OCI-LY1 (cell line): ENCODE results near the gene NLE1.

Experiments used
- H2AFZ ChIP-seq: fragments of 200-600 bp; sonication (generic), shearing (Covaris generic); 2 replicates; pipeline ENCODE4 v1.6.0; 2014; ENCODE audit warnings: antibody characterized with exemption, mild to moderate bottlenecking, low read length
- H3F3A ChIP-seq: fragments of 200-600 bp; sonication (generic), shearing (Covaris generic); 2 replicates; pipeline ENCODE4 v1.6.0; 2014; ENCODE audit warnings: mild to moderate bottlenecking, antibody characterized with exemption, low read length, moderate library complexity; ENCODE audit not compliant: insufficient read depth
- H3K27ac ChIP-seq: fragments of 200-600 bp; sonication (generic); 2 replicates; pipeline ENCODE4 v1.5.1; 2014; ENCODE audit warnings: low read length, mixed run types, mild to moderate bottlenecking, low read depth; ENCODE audit not compliant: poor library complexity, severe bottlenecking
- H3K27me3 ChIP-seq: fragments of 200-600 bp; sonication (generic); 2 replicates; pipeline ENCODE4 v1.6.0; 2014; ENCODE audit warnings: antibody characterized with exemption, mild to moderate bottlenecking, low read length, moderate library complexity; ENCODE audit not compliant: insufficient read depth
- H3K36me3 ChIP-seq: fragments of 200-600 bp; sonication (generic); 2 replicates; pipeline ENCODE4 v1.6.1; 2014; ENCODE audit warnings: mild to moderate bottlenecking, antibody characterized with exemption, low read length, moderate library complexity, mixed read lengths; ENCODE audit not compliant: insufficient read depth
- H3K4me1 ChIP-seq: fragments of 200-600 bp; sonication (generic); 2 replicates; pipeline ENCODE4 v1.5.1; 2014; ENCODE audit warnings: mild to moderate bottlenecking, low read length, moderate library complexity; ENCODE audit not compliant: insufficient read depth, severe bottlenecking
- H3K4me2 ChIP-seq: fragments of 200-600 bp; sonication (generic), shearing (Covaris generic); 2 replicates; pipeline ENCODE4 v1.6.1; 2014; ENCODE audit warnings: low read length
- H3K4me3 ChIP-seq: fragments of 200-600 bp; sonication (generic); 2 replicates; pipeline ENCODE4 v1.5.1; 2014; ENCODE audit warnings: low read length, low read depth, mild to moderate bottlenecking, mixed read lengths; ENCODE audit not compliant: poor library complexity, severe bottlenecking
- H3K79me2 ChIP-seq: fragments of 200-600 bp; shearing (Covaris generic); 2 replicates; pipeline ENCODE4 v1.6.1; 2016; ENCODE audit warnings: mixed run types, low read length, mixed read lengths; ENCODE audit not compliant: insufficient read depth
- H3K9ac ChIP-seq: fragments of 200-600 bp; sonication (generic), shearing (Covaris generic); 2 replicates; pipeline ENCODE4 v1.6.1; 2014; ENCODE audit warnings: mild to moderate bottlenecking, low read length, mixed read lengths
- H3K9me2 ChIP-seq: fragments of 200-600 bp; sonication (generic), shearing (Covaris generic); 2 replicates; pipeline ENCODE4 v1.6.1; 2014; ENCODE audit warnings: low read depth, mild to moderate bottlenecking, low read length, mixed read lengths
- H3K9me3 ChIP-seq: fragments of 200-600 bp; shearing (Covaris generic); 2 replicates; pipeline ENCODE4 v1.6.1; 2014; ENCODE audit warnings: low read length, mixed read lengths
- H4K20me1 ChIP-seq: fragments of 200-600 bp; sonication (generic), shearing (Covaris generic); 2 replicates; pipeline ENCODE4 v1.6.0; 2016; ENCODE audit warnings: mild to moderate bottlenecking, low read length; ENCODE audit not compliant: insufficient read depth
- EZH2 ChIP-seq: fragments of 200-600 bp; sonication (generic), shearing (Covaris generic); IDR thresholded peaks from 2 replicates; pipeline ENCODE4 v1.8.0; 2017; ENCODE audit warnings: borderline replicate concordance, mixed run types, mild to moderate bottlenecking, antibody characterized with exemption, low read length, moderate library complexity, mixed read lengths
- TF ChIP-seq, protein P1 (sequence below): fragments of 200-600 bp; sonication (generic), shearing (Covaris generic); IDR thresholded peaks from 2 replicates; pipeline ENCODE4 v1.5.1; 2017; ENCODE audit warnings: mild to moderate bottlenecking, antibody characterized with exemption, low read length, moderate library complexity, mixed read lengths

Gene NLE1

GRCh38 chr17:35083071-35083470 is 59.0 kb downstream of the NLE1 start:
- no peaks in the 10 kb centered on the region for H4K20me1 ChIP-seq
- no peak overlapping the region for H3K4me3 ChIP-seq
- no peaks in the 10 kb centered on the region for H3K27me3 ChIP-seq
- no peak for TF ChIP-seq EZH2
- TF ChIP-seq, protein P1, sequence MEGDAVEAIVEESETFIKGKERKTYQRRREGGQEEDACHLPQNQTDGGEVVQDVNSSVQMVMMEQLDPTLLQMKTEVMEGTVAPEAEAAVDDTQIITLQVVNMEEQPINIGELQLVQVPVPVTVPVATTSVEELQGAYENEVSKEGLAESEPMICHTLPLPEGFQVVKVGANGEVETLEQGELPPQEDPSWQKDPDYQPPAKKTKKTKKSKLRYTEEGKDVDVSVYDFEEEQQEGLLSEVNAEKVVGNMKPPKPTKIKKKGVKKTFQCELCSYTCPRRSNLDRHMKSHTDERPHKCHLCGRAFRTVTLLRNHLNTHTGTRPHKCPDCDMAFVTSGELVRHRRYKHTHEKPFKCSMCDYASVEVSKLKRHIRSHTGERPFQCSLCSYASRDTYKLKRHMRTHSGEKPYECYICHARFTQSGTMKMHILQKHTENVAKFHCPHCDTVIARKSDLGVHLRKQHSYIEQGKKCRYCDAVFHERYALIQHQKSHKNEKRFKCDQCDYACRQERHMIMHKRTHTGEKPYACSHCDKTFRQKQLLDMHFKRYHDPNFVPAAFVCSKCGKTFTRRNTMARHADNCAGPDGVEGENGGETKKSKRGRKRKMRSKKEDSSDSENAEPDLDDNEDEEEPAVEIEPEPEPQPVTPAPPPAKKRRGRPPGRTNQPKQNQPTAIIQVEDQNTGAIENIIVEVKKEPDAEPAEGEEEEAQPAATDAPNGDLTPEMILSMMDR: no peak
- H3K9me3 ChIP-seq: no peaks in the 10 kb centered on the region
- H3K9ac ChIP-seq: no peak overlapping the region
- peaks cover 9% of the 10 kb centered on the region for H3K4me1 ChIP-seq
- no peaks in the 10 kb centered on the region for H3K36me3 ChIP-seq
- H3K79me2 ChIP-seq: no peaks in the 10 kb centered on the region
- H3K4me2 ChIP-seq: no peak overlapping the region
- H3F3A ChIP-seq: no peaks in the 10 kb centered on the region
- no peaks in the 10 kb centered on the region for H3K9me2 ChIP-seq
- no peak overlapping the region for H3K27ac ChIP-seq
- H2AFZ ChIP-seq: no peak overlapping the region

DNA sequence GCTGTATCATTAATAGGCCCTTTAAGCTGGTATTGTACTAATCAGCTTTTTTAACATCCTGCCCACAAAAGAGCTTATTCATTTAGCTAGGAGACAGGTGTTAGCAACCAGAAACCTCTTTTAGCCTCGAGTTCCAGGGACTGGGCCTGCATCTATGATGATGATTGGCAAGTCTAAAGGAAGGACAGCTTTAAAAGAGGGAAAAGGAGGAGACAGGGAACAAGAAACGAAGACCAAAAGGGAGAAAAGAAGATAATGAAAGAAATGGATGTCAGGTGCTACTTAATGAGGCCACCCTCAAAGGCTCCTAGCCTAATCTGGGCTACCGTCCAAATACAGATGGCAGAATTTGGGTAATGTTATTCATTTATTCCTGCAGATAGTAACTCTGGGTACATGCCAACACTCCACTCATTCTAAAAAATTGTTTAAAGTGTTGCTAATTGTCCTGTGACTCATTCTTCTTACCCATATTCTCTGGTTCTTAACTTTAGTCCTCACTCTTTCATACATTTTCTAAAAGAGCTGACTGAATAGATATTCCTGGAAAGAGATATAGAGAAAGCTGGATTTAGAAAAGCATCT is 59.9 kb downstream of the NLE1 start:
- H2AFZ ChIP-seq: no peak overlapping the region
- TF ChIP-seq EZH2: no peak
- TF ChIP-seq, protein P1: no peak
- no peaks in the 10 kb centered on the region for H3K9me3 ChIP-seq
- H3K4me3 ChIP-seq: no peak overlapping the region
- no peaks in the 10 kb centered on the region for H3K9me2 ChIP-seq
- H3K9ac ChIP-seq: no peak overlapping the region
- no peaks in the 10 kb centered on the region for H3K27me3 ChIP-seq
- H4K20me1 ChIP-seq: no peaks in the 10 kb centered on the region
- peaks cover 5% of the 10 kb centered on the region for H3K4me1 ChIP-seq
- H3K36me3 ChIP-seq: no peaks in the 10 kb centered on the region
- H3K4me2 ChIP-seq: no peak overlapping the region
- H3K79me2 ChIP-seq: no peaks in the 10 kb centered on the region
- no peaks in the 10 kb centered on the region for H3F3A ChIP-seq
- no peak overlapping the region for H3K27ac ChIP-seq

DNA sequence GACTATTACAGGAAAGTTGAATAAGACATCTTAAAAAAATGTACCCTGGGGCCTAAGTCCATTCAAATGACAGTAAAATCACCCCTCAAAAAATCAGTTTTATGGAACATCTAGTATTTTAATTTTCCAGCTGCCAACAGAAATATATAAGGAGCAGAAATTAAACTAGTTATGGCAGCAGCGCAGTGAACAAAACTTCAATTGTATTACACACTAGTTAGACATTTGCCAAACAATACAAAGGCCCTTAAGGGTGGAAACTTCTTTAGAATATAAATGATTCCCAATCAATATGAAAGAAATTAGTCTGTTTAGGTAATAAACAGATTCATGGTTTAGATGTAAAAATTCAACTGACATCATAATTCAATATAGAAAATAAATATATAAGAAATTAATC is 60.5 kb downstream of the NLE1 start:
- no peak overlapping the region for H3K4me2 ChIP-seq
- TF ChIP-seq, protein P1: no peak
- TF ChIP-seq EZH2: no peak
- H3K36me3 ChIP-seq: no peaks in the 10 kb centered on the region
- no peak overlapping the region for H3K4me3 ChIP-seq
- no peak overlapping the region for H3K9ac ChIP-seq
- no peaks in the 10 kb centered on the region for H3K9me2 ChIP-seq
- H3K27ac ChIP-seq: no peak overlapping the region
- no peaks in the 10 kb centered on the region for H3K79me2 ChIP-seq
- peaks cover 5% of the 10 kb centered on the region for H3K4me1 ChIP-seq
- H3F3A ChIP-seq: no peaks in the 10 kb centered on the region
- H3K27me3 ChIP-seq: no peaks in the 10 kb centered on the region
- H4K20me1 ChIP-seq: no peaks in the 10 kb centered on the region
- no peak overlapping the region for H2AFZ ChIP-seq
- H3K9me3 ChIP-seq: no peaks in the 10 kb centered on the region
